Activated naive CD8-positive, alpha-beta T cell treated with anti-CD3 and anti-CD28 coated beads for 36 hours (primary cell): ENCODE measurements around the gene EGF. TPM values are rescaled to one million over a fixed set of nuclear protein-coding genes. Genes with fewer than 3 reads are reported as not detected.
"Not testable (repeated sequence)": the region's sequence is repeated elsewhere in the genome, so short reads cannot be mapped to it uniquely, and the experiment has no call there.

Experiments
- DNase-seq: peaks from one replicate; pipeline ENCODE4 v3.0.0; 2021
- H3K27ac Mint-ChIP-seq: one replicate; pipeline ENCODE4 v1.8.0; 2022; ENCODE audit warnings: mild to moderate bottlenecking, moderate library complexity, mixed read lengths
- H3K27me3 Mint-ChIP-seq: one replicate; pipeline ENCODE4 v1.8.0; 2022; ENCODE audit warnings: mild to moderate bottlenecking, mixed read lengths
- H3K36me3 Mint-ChIP-seq: one replicate; pipeline ENCODE4 v1.8.0; 2021; ENCODE audit warnings: mild to moderate bottlenecking, mixed read lengths
- H3K4me1 Mint-ChIP-seq: one replicate; pipeline ENCODE4 v1.8.0; 2021; ENCODE audit warnings: mixed read lengths
- H3K4me3 Mint-ChIP-seq: one replicate; pipeline ENCODE4 v1.8.0; 2022; ENCODE audit warnings: mild to moderate bottlenecking, moderate library complexity, mixed read lengths
- H3K9me3 Mint-ChIP-seq: one replicate; pipeline ENCODE4 v1.8.0; 2022; ENCODE audit warnings: mixed read lengths
- total RNA-seq, 2 experiments: library from RNA; stranded (reverse); gene quantifications; one replicate each; pipeline ENCODE4 v1.2.3, GENCODE V29; 2021

The EGF gene
- total RNA-seq, 2 experiments from 2014 or later = not detected

GRCh38 chr4:109937352-109937751 is 24.7 kb downstream of the EGF start:
- DNase-seq, H3K9me3 Mint-ChIP-seq, H3K4me3 Mint-ChIP-seq, H3K4me1 Mint-ChIP-seq, H3K27ac Mint-ChIP-seq, H3K36me3 Mint-ChIP-seq, H3K27me3 Mint-ChIP-seq: not testable (repeated sequence)

GRCh38 chr4:109939190-109939589 is 26.5 kb downstream of the EGF start:
- no peaks in the 10 kb centered on the region for H3K36me3 Mint-ChIP-seq
- H3K27ac Mint-ChIP-seq = no peak overlapping the region
- H3K4me3 Mint-ChIP-seq = no peak overlapping the region
- DNase-seq = no peak
- H3K9me3 Mint-ChIP-seq = peaks cover 6% of the 10 kb centered on the region
- peaks cover 4% of the 10 kb centered on the region for H3K27me3 Mint-ChIP-seq
- no peaks in the 10 kb centered on the region for H3K4me1 Mint-ChIP-seq

GRCh38 chr4:109942292-109942926 is 29.7 kb downstream of the EGF start:
- no peak for DNase-seq
- peaks cover 2% of the 10 kb centered on the region for H3K4me1 Mint-ChIP-seq
- H3K9me3 Mint-ChIP-seq = peaks cover 4% of the 10 kb centered on the region
- no peaks in the 10 kb centered on the region for H3K36me3 Mint-ChIP-seq
- H3K27me3 Mint-ChIP-seq = peaks cover 4% of the 10 kb centered on the region
- H3K4me3 Mint-ChIP-seq = no peak overlapping the region
- no peak overlapping the region for H3K27ac Mint-ChIP-seq

- Mint-ChIP-seq H3K27me3 (peaks cover 4% of the 10 kb centered on the region), H3K27ac (no peak overlapping the region), H3K4me3 (no peak overlapping the region), H3K36me3 (no peaks in the 10 kb centered on the region), H3K4me1 (peaks cover 8% of the 10 kb centered on the region), H3K9me3 (no peaks in the 10 kb centered on the region)
- no peak for DNase-seq
Observed at GRCh38 chr4:109943745-109944144, 31.1 kb downstream of the EGF start.

GRCh38 chr4:109944591-109944990 is 31.9 kb downstream of the EGF start:
- no peaks in the 10 kb centered on the region for H3K9me3 Mint-ChIP-seq

GRCh38 chr4:109945056-109945455 is 32.4 kb downstream of the EGF start:
- DNase-seq = peak; percentile 21
- H3K27ac Mint-ChIP-seq = no peak overlapping the region
- H3K27me3 Mint-ChIP-seq = peaks cover 4% of the 10 kb centered on the region
- no peaks in the 10 kb centered on the region for H3K36me3 Mint-ChIP-seq
- H3K9me3 Mint-ChIP-seq = no peaks in the 10 kb centered on the region
- no peak overlapping the region for H3K4me3 Mint-ChIP-seq
- H3K4me1 Mint-ChIP-seq = peaks cover 8% of the 10 kb centered on the region

More at GRCh38 chr4:109944591-109944990, 31.9 kb downstream of the EGF start:
- Mint-ChIP-seq H3K36me3 (no peaks in the 10 kb centered on the region), H3K27ac (no peak overlapping the region), H3K4me1 (peaks cover 8% of the 10 kb centered on the region), H3K27me3 (peaks cover 4% of the 10 kb centered on the region), H3K4me3 (no peak overlapping the region)
- no peak for DNase-seq

GRCh38 chr4:109946120-109946519 is 33.4 kb downstream of the EGF start:
- Mint-ChIP-seq H3K9me3 (no peaks in the 10 kb centered on the region), H3K27ac (no peak overlapping the region), H3K27me3 (peaks cover 4% of the 10 kb centered on the region), H3K36me3 (no peaks in the 10 kb centered on the region), H3K4me3 (no peak overlapping the region), H3K4me1 (peaks cover 8% of the 10 kb centered on the region)
- no peak for DNase-seq

GRCh38 chr4:109947457-109947856 is 34.8 kb downstream of the EGF start:
- H3K36me3 Mint-ChIP-seq = no peaks in the 10 kb centered on the region
- no peaks in the 10 kb centered on the region for H3K9me3 Mint-ChIP-seq
- no peak overlapping the region for H3K27ac Mint-ChIP-seq
- peaks cover 3% of the 10 kb centered on the region for H3K27me3 Mint-ChIP-seq
- peaks cover 8% of the 10 kb centered on the region for H3K4me1 Mint-ChIP-seq
- DNase-seq = no peak
- no peak overlapping the region for H3K4me3 Mint-ChIP-seq

- H3K36me3 Mint-ChIP-seq = no peaks in the 10 kb centered on the region
- H3K9me3 Mint-ChIP-seq = no peaks in the 10 kb centered on the region
- no peaks in the 10 kb centered on the region for H3K27me3 Mint-ChIP-seq
- peaks cover 8% of the 10 kb centered on the region for H3K4me1 Mint-ChIP-seq
- DNase-seq = no peak
- no peak overlapping the region for H3K4me3 Mint-ChIP-seq
- H3K27ac Mint-ChIP-seq = peak overlapping the region; percentile 6
Observed at GRCh38 chr4:109947918-109948317, 35.2 kb downstream of the EGF start.

GRCh38 chr4:109949099-109949718 is 36.5 kb downstream of the EGF start:
- H3K4me1 Mint-ChIP-seq, DNase-seq, H3K4me3 Mint-ChIP-seq, H3K27ac Mint-ChIP-seq, H3K9me3 Mint-ChIP-seq, H3K27me3 Mint-ChIP-seq, H3K36me3 Mint-ChIP-seq: not testable (repeated sequence)

GRCh38 chr4:109952612-109953011 is 39.9 kb downstream of the EGF start:
- DNase-seq = no peak
- Mint-ChIP-seq H3K27ac (no peak overlapping the region), H3K9me3 (no peaks in the 10 kb centered on the region), H3K4me1 (peaks cover 4% of the 10 kb centered on the region), H3K27me3 (no peaks in the 10 kb centered on the region), H3K4me3 (no peak overlapping the region), H3K36me3 (no peaks in the 10 kb centered on the region)

- no peaks in the 10 kb centered on the region for H3K27me3 Mint-ChIP-seq
- H3K4me3 Mint-ChIP-seq = no peak overlapping the region
- no peak for DNase-seq
- H3K36me3 Mint-ChIP-seq = no peaks in the 10 kb centered on the region
- no peak overlapping the region for H3K27ac Mint-ChIP-seq
- no peaks in the 10 kb centered on the region for H3K4me1 Mint-ChIP-seq
- H3K9me3 Mint-ChIP-seq = no peaks in the 10 kb centered on the region
Observed at GRCh38 chr4:109953556-109953955, 40.9 kb downstream of the EGF start.

- Mint-ChIP-seq H3K9me3 (no peaks in the 10 kb centered on the region), H3K27me3 (peaks cover 5% of the 10 kb centered on the region), H3K4me1 (no peaks in the 10 kb centered on the region), H3K27ac (no peak overlapping the region), H3K4me3 (no peak overlapping the region), H3K36me3 (no peaks in the 10 kb centered on the region)
- DNase-seq = no peak
Observed at GRCh38 chr4:109955146-109955545, 42.5 kb downstream of the EGF start.

- Mint-ChIP-seq H3K4me1 (no peaks in the 10 kb centered on the region), H3K27ac (no peak overlapping the region), H3K36me3 (no peaks in the 10 kb centered on the region), H3K9me3 (no peaks in the 10 kb centered on the region), H3K4me3 (no peak overlapping the region), H3K27me3 (peaks cover 11% of the 10 kb centered on the region)
- no peak for DNase-seq
Observed at GRCh38 chr4:109957227-109957626, 44.5 kb downstream of the EGF start.

- H3K4me1 Mint-ChIP-seq = no peaks in the 10 kb centered on the region
- H3K4me3 Mint-ChIP-seq = no peak overlapping the region
- no peak overlapping the region for H3K27ac Mint-ChIP-seq
- H3K27me3 Mint-ChIP-seq = peaks cover 16% of the 10 kb centered on the region
- DNase-seq = no peak
- no peaks in the 10 kb centered on the region for H3K9me3 Mint-ChIP-seq
- no peaks in the 10 kb centered on the region for H3K36me3 Mint-ChIP-seq
Observed at GRCh38 chr4:109959195-109959594, 46.5 kb downstream of the EGF start.

- Mint-ChIP-seq H3K27ac (no peak overlapping the region), H3K4me3 (no peak overlapping the region), H3K36me3 (no peaks in the 10 kb centered on the region), H3K27me3 (peaks cover 20% of the 10 kb centered on the region), H3K4me1 (no peaks in the 10 kb centered on the region), H3K9me3 (no peaks in the 10 kb centered on the region)
- DNase-seq = no peak
Observed at GRCh38 chr4:109962401-109962800, 49.7 kb downstream of the EGF start.
